HepG2 (cell line): ENCODE results near the gene PLEKHG2. TPM values are rescaled to one million over a fixed set of nuclear protein-coding genes. Genes with fewer than 3 reads are reported as not detected.

Experiments used
- ATAC-seq: fragments of 200-7000 bp; cut with Tn5 transposase; 3 replicates; pipeline ENCODE4 v1.9.1; 2020; ENCODE audit warnings: mild to moderate bottlenecking, moderate library complexity
- BruUV-seq: library from RNA; stranded (reverse); fragments of 400-500 nt; replicated peaks from 2 replicates; lab custom pipeline; 2021; lab: Mats Ljungman, UMichigan
- CTCF ChIA-PET: fragments of 300-600 bp; formaldehyde crosslinking; extraction: SDS; loops from one replicate; lab custom pipeline; 2021; ENCODE audit warnings: low total read pairs, inconsistent platforms, low intra/inter-chr PET ratio; lab: Yijun Ruan, JAX
- POLR2A ChIA-PET: fragments of 350-600 bp; sonication (Branson Sonifier 250); formaldehyde crosslinking; loops from one replicate; lab custom pipeline; 2020; ENCODE audit warnings: antibody characterized with exemption, inconsistent platforms; lab: Yijun Ruan, JAX
- DNase-seq: peaks from one replicate; pipeline ENCODE4 v3.0.0-alpha.2; 2015; ENCODE audit warnings: low spot score
- FAIRE-seq: peaks from 3 replicates; lab custom pipeline; 2011; peaks lifted over from hg19 to GRCh38; lab: Jason Lieb, UNC
- H2AFZ ChIP-seq: one replicate; pipeline ENCODE4 v1.6.1; 2011; ENCODE audit warnings: low read length, inconsistent platforms
- H3K27ac ChIP-seq: fragments of 300-600 bp; 3 replicates; pipeline ENCODE4 v1.8.0; 2011; ENCODE audit warnings: mixed run types, mild to moderate bottlenecking, mixed read lengths, low read length, inconsistent platforms; ENCODE audit not compliant: insufficient read depth; ENCODE audit errors: extremely low read length
- H3K27me3 ChIP-seq, 2 experiments: fragments of 200-600 bp in 1 of 2; 2 replicates in 1 of 2; 3 replicates in 1 of 2; pipeline versions ENCODE4 v1.6.0 to v1.8.0; 2011; ENCODE audit warnings: low read length in 2 of 2, mild to moderate bottlenecking in 2 of 2, moderate library complexity in 2 of 2, inconsistent platforms in 1 of 2; ENCODE audit not compliant: insufficient read depth in 2 of 2, control insufficient read depth in 1 of 2
- H3K36me3 ChIP-seq, 2 experiments: fragments of 200-600 bp in 1 of 2; replicated peaks in 1 of 2; 2 replicates in 1 of 2; 3 replicates in 1 of 2; pipeline versions ENCODE4 v1.5.1 to v1.8.0; 2011; ENCODE audit warnings: low read length in 2 of 2, inconsistent platforms in 1 of 2; ENCODE audit not compliant: insufficient read depth in 2 of 2, control insufficient read depth in 1 of 2
- H3K4me1 ChIP-seq: 2 replicates; pipeline ENCODE4 v1.5.1; 2012; ENCODE audit warnings: low read length, inconsistent platforms; ENCODE audit not compliant: insufficient read depth
- H3K4me2 ChIP-seq: 2 replicates; pipeline ENCODE4 v1.6.0; 2011; ENCODE audit warnings: low read depth, low read length, inconsistent platforms
- H3K4me3 ChIP-seq, 3 experiments: fragments of 200-600 bp in 1 of 3; sonication (generic), shearing (Covaris generic) in 1 of 3; replicated peaks in 1 of 3; 2 replicates each; pipeline ENCODE4 v1.5.1; 2011 to 2016; ENCODE audit warnings: low read length in 3 of 3, inconsistent platforms in 2 of 3, low read depth in 2 of 3, mild to moderate bottlenecking in 2 of 3, control low read depth in 1 of 3, mixed read lengths in 1 of 3; ENCODE audit not compliant: insufficient read depth in 1 of 3
- H3K79me2 ChIP-seq: one replicate; pipeline ENCODE4 v1.6.1; 2011; ENCODE audit warnings: low read length, inconsistent platforms; ENCODE audit not compliant: insufficient read depth
- H3K9ac ChIP-seq: 2 replicates; pipeline ENCODE4 v1.6.0; 2011; ENCODE audit warnings: mild to moderate bottlenecking, low read depth, low read length, inconsistent platforms; ENCODE audit not compliant: insufficient read depth
- H3K9me3 ChIP-seq: 2 replicates; pipeline ENCODE4 v1.5.1; 2012; ENCODE audit warnings: mild to moderate bottlenecking, low read length
- H4K20me1 ChIP-seq: 2 replicates; pipeline ENCODE4 v1.6.0; 2011; ENCODE audit warnings: inconsistent platforms, mild to moderate bottlenecking, low read length, moderate library complexity; ENCODE audit not compliant: insufficient read depth
- ASH2L ChIP-seq: fragments of 300-600, 200-600 bp; sonication (generic); IDR thresholded peaks from 2 replicates; pipeline ENCODE4 v1.7.0; 2017; ENCODE audit warnings: low read depth, mild to moderate bottlenecking, moderate library complexity, mixed read lengths, low read length; ENCODE audit not compliant: insufficient read length
- ISL2 ChIP-seq: sonication (generic); formaldehyde crosslinking; IDR thresholded peaks from 2 replicates; pipeline ENCODE4 v1.5.0; 2020; ENCODE audit warnings: missing genetic modification reagents
- KMT2B ChIP-seq: IDR thresholded peaks from 2 replicates; pipeline ENCODE4 v1.6.1; 2016; ENCODE audit warnings: missing genetic modification reagents, missing compliant biosample characterization
- MED8 ChIP-seq: sonication (generic); formaldehyde crosslinking; IDR thresholded peaks from 2 replicates; pipeline ENCODE4 v1.8.1; 2023; ENCODE audit warnings: mild to moderate bottlenecking, missing genetic modification reagents; ENCODE audit not compliant: insufficient replicate concordance
- MXD4 ChIP-seq: IDR thresholded peaks from 2 replicates; pipeline ENCODE4 v1.6.1; 2016; ENCODE audit warnings: mild to moderate bottlenecking, missing biosample characterization, missing genetic modification reagents
- POLR2A ChIP-seq, 2 experiments: IDR thresholded peaks; 2 replicates each; pipeline ENCODE4 v1.6.1; 2011; ENCODE audit warnings: low read depth in 2 of 2, low read length in 2 of 2, mild to moderate bottlenecking in 1 of 2, moderate library complexity in 1 of 2; ENCODE audit not compliant: insufficient read depth in 1 of 2
- PPARG ChIP-seq: conservative IDR thresholded peaks from 2 replicates; pipeline ENCODE4 v1.6.1; 2016; ENCODE audit warnings: missing biosample characterization, missing genetic modification reagents
- RFXANK ChIP-seq: IDR thresholded peaks from 2 replicates; pipeline ENCODE4 v1.6.1; 2016
- SRF ChIP-seq: IDR thresholded peaks from 2 replicates; pipeline ENCODE4 v1.6.1; 2011; ENCODE audit warnings: mild to moderate bottlenecking, low read depth, low read length, moderate library complexity
- SRSF1 ChIP-seq: fragments of 200-400 bp; formaldehyde crosslinking; optimal IDR thresholded peaks from 2 replicates; pipeline ENCODE3; 2017; ENCODE audit warnings: mild to moderate bottlenecking, low read depth, low read length, moderate library complexity
- ZKSCAN1 ChIP-seq: fragments of 150-350 bp; IDR thresholded peaks from 2 replicates; pipeline ENCODE4 v1.6.1; 2014; ENCODE audit warnings: low read length
- ZNF367 ChIP-seq: sonication (generic); formaldehyde crosslinking; IDR thresholded peaks from 2 replicates; pipeline ENCODE4 v1.4.0; 2020; ENCODE audit warnings: missing genetic modification reagents, borderline replicate concordance
- ZNF431 ChIP-seq: sonication (generic); formaldehyde crosslinking; IDR thresholded peaks from 2 replicates; pipeline ENCODE4 v1.9.0; 2022; ENCODE audit warnings: missing genetic modification reagents, low read depth, mild to moderate bottlenecking, borderline replicate concordance
- ZNF451 ChIP-seq: sonication (generic); formaldehyde crosslinking; IDR thresholded peaks from 2 replicates; pipeline ENCODE4 v1.5.0; 2020; ENCODE audit warnings: mild to moderate bottlenecking, missing genetic modification reagents
- ZNF496 ChIP-seq: sonication (generic); formaldehyde crosslinking; IDR thresholded peaks from 2 replicates; pipeline ENCODE4 v1.8.1; 2023; ENCODE audit warnings: mild to moderate bottlenecking, moderate library complexity, missing genetic modification reagents; ENCODE audit not compliant: insufficient replicate concordance
- WGBS: methylation state at CpG from one replicate; pipeline ENCODE4 v1.1.6; 2017; ENCODE audit warnings: low lambda C conversion rate; 5-methylcytosine and 5-hydroxymethylcytosine counted together
- in situ Hi-C: cut with HindIII; loops from 2 replicates; pipeline ENCODE4 v1.10.0; 2017; ENCODE audit warnings: low pct_unique_long_range_greater_than_20kb; ENCODE audit not compliant: extremely low pct_ligation_motif_present
- intact Hi-C: fragments of 100-400 bp; cut with micrococcal nuclease; formaldehyde crosslinking; loops from one replicate; pipeline ENCODE4 v1.10.0; 2022; ENCODE audit not compliant: unreplicated experiment
- polyA plus RNA-seq, 8 experiments: library from polyadenylated mRNA; depleted of rRNA in 3 of 8; stranded (reverse) in 7 of 8; unstranded in 1 of 8; fragments of >200 nt; fragmentation: Illumina TruSeq in 4 of 8; extraction: Trizol in 4 of 8; gene quantifications; 2 replicates each; pipeline versions ENCODE4 v1.2.1 to v1.2.3, GENCODE V29; 2011 to 2016; ENCODE audit warnings: low read depth in 4 of 8, missing spikeins in 1 of 8, mixed read lengths in 1 of 8; ENCODE audit not compliant: insufficient read depth in 1 of 8
- total RNA-seq, 5 experiments: library from RNA; depleted of rRNA; stranded (reverse); fragments of >200 nt; fragmentation: Illumina TruSeq; extraction: Trizol; gene quantifications; 2 replicates each; pipeline ENCODE4 v1.2.3, GENCODE V29; 2016; ENCODE audit warnings: low read depth in 1 of 5
- TF ChIP-seq, protein P1 (sequence below): sonication (generic); formaldehyde crosslinking; IDR thresholded peaks from 2 replicates; pipeline ENCODE4 v1.4.0; 2020; ENCODE audit warnings: missing genetic modification reagents
- TF ChIP-seq, protein P2 (sequence below): sonication (generic); formaldehyde crosslinking; IDR thresholded peaks from 2 replicates; pipeline ENCODE4 v1.8.1; 2022; ENCODE audit warnings: low read depth, mild to moderate bottlenecking, missing genetic modification reagents

The PLEKHG2 gene
- total and polyA plus RNA-seq, 2 of the 13 experiments (the other 11 are each of a cell fraction or from before 2014, with no cell fraction given) = 3.6 to 6.8 TPM

DNA sequence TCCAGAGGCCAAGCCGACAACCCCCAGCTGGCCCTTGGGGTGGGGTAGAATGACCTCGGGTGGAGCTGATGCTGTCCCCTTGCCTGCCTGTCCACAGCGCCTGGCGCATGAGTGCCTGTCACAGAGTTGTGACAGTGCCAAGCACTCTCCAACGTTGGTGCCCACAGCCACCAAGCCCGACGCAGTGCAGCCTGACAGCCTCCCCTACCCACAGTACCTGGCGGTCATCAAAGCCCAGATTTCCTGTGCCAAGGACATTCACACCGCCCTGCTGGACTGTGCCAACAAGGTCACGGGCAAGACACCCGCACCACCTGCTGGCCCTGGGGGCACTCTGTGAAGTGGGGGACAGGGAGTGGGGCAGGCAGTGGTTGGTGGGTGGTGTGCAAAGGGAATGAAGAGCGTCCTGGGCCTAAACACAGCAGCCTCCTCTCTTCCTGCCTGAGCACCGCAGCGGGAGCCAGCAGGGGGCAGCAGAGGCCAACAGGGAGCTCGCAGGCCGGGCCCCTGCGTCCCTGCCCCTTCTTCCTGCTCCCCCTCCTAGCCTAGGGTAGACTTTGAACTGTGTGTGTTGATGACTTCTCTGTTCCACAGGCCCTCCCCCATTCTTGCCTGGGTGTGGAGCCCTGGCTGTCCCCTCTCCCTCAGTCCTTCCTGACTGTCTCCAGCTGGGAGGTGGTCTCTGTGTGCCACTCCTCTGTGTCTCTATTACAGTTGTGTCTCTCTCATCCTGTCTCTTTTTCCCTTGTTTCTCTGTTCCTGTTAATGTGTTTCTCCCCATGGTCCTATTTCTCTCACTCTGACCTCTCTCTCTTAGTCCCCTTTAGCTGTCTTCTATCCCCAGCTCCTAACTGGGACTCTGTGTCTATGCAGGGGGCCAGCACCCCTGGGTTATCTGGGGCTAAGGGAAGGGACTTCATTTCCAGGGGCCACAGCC, 14.8 kb upstream of the PLEKHG2 start (continued):
- TF ChIP-seq SRF = no peak
- TF ChIP-seq ZNF367 (CRISPR knock-in tag) = no peak
- TF ChIP-seq RFXANK (CRISPR knock-in tag) = no peak
- peak; percentile 67 for TF ChIP-seq KMT2B (CRISPR knock-in tag)
- 0 out of 2 replicates have a peak, but pooled peaks have one; percentile 46 for TF ChIP-seq ZNF431 (CRISPR knock-in tag)

DNA sequence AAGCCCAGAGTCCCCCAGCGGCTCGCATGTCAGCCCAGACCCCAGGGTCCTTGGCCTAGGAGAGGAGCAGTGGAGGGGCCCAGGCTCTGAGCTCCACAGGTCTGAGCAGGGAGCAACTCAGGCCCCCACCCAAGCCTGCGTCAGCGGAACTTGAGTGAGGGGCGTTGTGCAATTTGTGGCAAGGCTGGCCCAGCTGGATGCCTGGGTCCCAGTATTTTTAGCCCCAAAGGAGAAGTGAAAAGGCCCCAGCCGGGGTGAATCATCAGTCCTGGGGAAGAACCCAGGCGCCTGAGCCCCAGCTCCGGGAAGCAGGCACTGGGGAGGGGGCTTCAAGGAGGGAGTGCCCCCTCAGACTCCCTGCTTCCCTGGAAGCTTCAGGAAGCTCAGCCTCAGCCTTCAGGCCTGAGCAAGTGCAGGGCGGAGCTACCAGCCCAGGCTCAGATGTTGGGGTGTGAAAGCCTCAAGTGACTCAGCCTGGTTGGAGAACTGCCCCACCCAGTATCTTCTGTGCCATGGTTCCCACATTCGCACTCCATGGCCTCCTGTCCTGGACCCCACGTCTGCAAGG, 14.1 kb upstream of the PLEKHG2 start:
- peak; percentile 19 for ATAC-seq
- TSS peak; percentile 56 for BruUV-seq
- peak; percentile 36 for DNase-seq
- TF ChIP-seq, protein P1, sequence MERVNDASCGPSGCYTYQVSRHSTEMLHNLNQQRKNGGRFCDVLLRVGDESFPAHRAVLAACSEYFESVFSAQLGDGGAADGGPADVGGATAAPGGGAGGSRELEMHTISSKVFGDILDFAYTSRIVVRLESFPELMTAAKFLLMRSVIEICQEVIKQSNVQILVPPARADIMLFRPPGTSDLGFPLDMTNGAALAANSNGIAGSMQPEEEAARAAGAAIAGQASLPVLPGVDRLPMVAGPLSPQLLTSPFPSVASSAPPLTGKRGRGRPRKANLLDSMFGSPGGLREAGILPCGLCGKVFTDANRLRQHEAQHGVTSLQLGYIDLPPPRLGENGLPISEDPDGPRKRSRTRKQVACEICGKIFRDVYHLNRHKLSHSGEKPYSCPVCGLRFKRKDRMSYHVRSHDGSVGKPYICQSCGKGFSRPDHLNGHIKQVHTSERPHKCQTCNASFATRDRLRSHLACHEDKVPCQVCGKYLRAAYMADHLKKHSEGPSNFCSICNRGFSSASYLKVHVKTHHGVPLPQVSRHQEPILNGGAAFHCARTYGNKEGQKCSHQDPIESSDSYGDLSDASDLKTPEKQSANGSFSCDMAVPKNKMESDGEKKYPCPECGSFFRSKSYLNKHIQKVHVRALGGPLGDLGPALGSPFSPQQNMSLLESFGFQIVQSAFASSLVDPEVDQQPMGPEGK (CRISPR knock-in tag) = peak; percentile 59
- peak; percentile 40 for TF ChIP-seq SRSF1
- TF ChIP-seq ISL2 (CRISPR knock-in tag) = no peak; the same call in 1 of the 2 replicates
- TF ChIP-seq MXD4 (CRISPR knock-in tag) = no peak
- TF ChIP-seq POLR2A (IDR thresholded peaks at IDR 0.05; ENCODE audit: insufficient read depth in 1 of 2, low read depth in 2 of 2, low read length in 2 of 2) = peak in 1 of 2 experiments; percentile 35; a peak in 1 of 4 replicates
- TF ChIP-seq ZNF451 (CRISPR knock-in tag) = peak; percentile 22; the same call in 1 of the 2 replicates
- no peak for TF ChIP-seq MED8 (CRISPR knock-in tag)
- TF ChIP-seq, protein P2, sequence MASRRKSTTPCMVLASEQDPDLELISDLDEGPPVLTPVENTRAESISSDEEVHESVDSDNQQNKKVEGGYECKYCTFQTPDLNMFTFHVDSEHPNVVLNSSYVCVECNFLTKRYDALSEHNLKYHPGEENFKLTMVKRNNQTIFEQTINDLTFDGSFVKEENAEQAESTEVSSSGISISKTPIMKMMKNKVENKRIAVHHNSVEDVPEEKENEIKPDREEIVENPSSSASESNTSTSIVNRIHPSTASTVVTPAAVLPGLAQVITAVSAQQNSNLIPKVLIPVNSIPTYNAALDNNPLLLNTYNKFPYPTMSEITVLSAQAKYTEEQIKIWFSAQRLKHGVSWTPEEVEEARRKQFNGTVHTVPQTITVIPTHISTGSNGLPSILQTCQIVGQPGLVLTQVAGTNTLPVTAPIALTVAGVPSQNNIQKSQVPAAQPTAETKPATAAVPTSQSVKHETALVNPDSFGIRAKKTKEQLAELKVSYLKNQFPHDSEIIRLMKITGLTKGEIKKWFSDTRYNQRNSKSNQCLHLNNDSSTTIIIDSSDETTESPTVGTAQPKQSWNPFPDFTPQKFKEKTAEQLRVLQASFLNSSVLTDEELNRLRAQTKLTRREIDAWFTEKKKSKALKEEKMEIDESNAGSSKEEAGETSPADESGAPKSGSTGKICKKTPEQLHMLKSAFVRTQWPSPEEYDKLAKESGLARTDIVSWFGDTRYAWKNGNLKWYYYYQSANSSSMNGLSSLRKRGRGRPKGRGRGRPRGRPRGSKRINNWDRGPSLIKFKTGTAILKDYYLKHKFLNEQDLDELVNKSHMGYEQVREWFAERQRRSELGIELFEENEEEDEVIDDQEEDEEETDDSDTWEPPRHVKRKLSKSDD (CRISPR knock-in tag) = no peak
- TF ChIP-seq ASH2L = no peak
- TF ChIP-seq PPARG = no peak
- no peak for TF ChIP-seq ZKSCAN1
- TF ChIP-seq ZNF496 (CRISPR knock-in tag) = no peak

More for the DNA sequence above, 14.1 kb upstream of the PLEKHG2 start:
- Histone ChIP-seq H3K36me3 (peaks cover 2 to 10% of the 10 kb centered on the region in 2 experiments; a peak in 3 of 5 replicates), H3K79me2 (no peaks in the 10 kb centered on the region), H3K9me3 (no peaks in the 10 kb centered on the region), H3K27ac (peak overlapping the region; percentile 98), H4K20me1 (no peaks in the 10 kb centered on the region), H3K4me1 (peaks cover 65% of the 10 kb centered on the region), H3K4me3 (peak overlapping the region; percentile 29 to 57 (median 34)), H3K27me3 (no peaks in the 10 kb centered on the region), H3K4me2 (peak overlapping the region; percentile 88), H3K9ac (peak overlapping the region; percentile 85), H2AFZ (no peak overlapping the region)
- in situ Hi-C loops (no loop called here), intact Hi-C loops (loop anchor here (1.0 kb wide), 1 partner anchor 8 kb away; no protein-coding TSS in a partner anchor)
- ChIA-PET POLR2A (interaction anchor here (0.5 to 3.4 kb wide), 14 partner anchors 8 to 1620 kb away, joined by 3 to 123 read pairs (median 8); partner anchors contain the start of genes EID2, EID2B, MED29 and PAF1), CTCF (interaction anchor here (4.2 kb wide), 1 partner anchor 13 kb away, joined by 127 read pairs; the partner anchor contains the start of gene PLEKHG2)
- FAIRE-seq = peak; percentile 28
- WGBS = 5% methylated on average over 4 of the region's 11 CpGs
